GM12875 (cell line): ENCODE measurements around the gene PIGU.

Source experiments
- H3K4me3 ChIP-seq: one replicate; pipeline ENCODE4 v1.5.1; 2011; ENCODE audit warnings: low read depth, low read length, control low read depth
- TF ChIP-seq, protein P1 (sequence below): IDR thresholded peaks from 2 replicates; pipeline ENCODE4 v1.5.1; 2011; ENCODE audit warnings: low read depth, mild to moderate bottlenecking, control low read depth, inconsistent platforms, low read length, moderate library complexity, borderline replicate concordance; ENCODE audit not compliant: insufficient read depth

PIGU gene

DNA sequence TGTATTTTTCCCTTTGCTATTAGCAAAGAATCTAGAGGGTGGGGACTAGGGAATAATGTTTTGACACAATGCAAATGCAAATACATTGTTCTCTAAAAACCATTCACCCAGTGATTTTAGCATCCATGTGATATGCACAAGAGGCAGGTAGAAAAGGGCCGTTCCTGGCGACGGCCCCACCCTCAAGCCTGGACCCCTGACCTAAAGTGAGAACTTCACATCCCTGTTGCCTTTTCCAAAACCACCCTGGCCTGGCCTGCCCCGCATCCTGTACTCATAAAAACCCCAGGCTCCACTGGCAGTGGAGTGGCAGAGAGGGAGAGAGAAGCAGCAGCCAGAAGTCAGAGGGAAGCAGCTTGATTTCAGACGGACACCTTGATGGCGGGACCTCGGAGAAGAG lies 69.8 kb downstream of the PIGU start:
- no peak overlapping the region for H3K4me3 ChIP-seq
- TF ChIP-seq, protein P1, sequence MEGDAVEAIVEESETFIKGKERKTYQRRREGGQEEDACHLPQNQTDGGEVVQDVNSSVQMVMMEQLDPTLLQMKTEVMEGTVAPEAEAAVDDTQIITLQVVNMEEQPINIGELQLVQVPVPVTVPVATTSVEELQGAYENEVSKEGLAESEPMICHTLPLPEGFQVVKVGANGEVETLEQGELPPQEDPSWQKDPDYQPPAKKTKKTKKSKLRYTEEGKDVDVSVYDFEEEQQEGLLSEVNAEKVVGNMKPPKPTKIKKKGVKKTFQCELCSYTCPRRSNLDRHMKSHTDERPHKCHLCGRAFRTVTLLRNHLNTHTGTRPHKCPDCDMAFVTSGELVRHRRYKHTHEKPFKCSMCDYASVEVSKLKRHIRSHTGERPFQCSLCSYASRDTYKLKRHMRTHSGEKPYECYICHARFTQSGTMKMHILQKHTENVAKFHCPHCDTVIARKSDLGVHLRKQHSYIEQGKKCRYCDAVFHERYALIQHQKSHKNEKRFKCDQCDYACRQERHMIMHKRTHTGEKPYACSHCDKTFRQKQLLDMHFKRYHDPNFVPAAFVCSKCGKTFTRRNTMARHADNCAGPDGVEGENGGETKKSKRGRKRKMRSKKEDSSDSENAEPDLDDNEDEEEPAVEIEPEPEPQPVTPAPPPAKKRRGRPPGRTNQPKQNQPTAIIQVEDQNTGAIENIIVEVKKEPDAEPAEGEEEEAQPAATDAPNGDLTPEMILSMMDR: no peak

DNA sequence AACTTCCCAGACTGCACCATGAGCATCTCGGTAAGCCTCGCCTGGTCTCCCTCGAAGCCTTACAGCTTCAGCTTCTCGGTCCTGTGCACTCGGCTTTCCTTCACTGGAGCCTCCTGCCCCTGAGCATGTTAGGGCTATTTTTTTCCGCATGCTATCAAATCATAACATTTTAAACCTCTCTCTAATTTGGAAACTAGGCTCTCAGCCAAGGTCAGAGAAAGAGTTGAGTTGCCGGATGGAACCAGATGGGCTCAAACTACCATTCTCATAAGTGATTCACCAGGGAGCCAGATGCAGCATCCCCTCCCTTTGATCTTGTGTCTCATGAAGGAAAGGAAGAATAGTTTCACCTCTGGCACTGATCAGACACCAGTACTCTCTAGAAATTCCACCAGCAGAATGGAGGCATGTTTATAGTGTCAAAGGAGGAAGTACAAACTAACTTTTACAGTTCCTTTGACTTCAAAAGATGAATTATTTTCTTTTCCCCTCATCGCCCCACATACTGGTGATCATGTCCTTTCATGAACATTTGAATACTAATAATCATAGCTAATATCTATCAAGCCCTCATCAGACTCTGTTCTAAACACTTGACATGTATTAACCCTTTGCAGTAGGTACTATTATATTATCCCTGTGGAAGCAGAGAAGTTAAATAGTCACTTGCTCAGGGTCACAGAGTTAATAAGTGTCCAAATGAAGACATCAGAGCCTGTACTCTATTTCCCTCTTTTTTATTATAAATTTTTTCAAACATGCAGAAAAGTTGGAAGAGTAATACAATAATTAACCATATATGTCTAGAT lies 71.7 kb downstream of the PIGU start:
- no peak overlapping the region for H3K4me3 ChIP-seq
- TF ChIP-seq, protein P1: no peak

DNA sequence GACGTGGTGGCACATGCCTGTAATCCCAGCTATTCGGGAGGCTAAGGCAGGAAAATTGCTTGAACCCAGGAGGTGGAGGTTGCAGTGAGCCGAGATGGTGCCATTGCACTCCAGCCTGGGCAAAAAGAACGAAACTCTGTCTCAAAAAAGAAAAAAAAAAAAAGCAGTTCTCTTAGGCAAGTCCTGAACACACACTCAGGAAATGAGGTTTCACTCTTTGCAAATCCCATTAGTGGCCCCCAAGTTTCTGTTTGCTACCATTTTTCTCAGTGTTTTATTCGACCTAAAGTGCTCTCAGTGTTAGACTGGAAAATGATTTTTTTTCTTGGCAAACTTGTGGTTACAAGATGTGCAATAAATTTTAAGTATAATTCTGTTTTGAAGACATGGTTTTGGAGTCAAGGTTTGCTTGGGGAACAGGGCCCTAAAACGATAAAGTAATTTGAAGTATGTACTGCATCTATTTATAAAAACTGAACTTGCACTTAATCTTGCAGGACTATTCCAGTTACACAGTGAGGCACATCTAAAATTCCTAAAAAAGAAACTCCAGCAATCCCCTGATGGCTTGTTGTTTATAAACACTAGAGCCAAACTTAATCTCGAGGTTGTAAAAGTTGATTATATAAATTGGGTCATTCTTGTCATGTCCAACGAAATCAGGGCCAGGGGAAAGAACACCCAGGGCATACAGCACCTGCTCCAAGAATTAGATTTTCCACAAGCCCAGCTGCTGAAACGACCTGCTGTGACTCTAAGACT lies 75.8 kb downstream of the PIGU start:
- H3K4me3 ChIP-seq: no peak overlapping the region
- TF ChIP-seq, protein P1: no peak

DNA sequence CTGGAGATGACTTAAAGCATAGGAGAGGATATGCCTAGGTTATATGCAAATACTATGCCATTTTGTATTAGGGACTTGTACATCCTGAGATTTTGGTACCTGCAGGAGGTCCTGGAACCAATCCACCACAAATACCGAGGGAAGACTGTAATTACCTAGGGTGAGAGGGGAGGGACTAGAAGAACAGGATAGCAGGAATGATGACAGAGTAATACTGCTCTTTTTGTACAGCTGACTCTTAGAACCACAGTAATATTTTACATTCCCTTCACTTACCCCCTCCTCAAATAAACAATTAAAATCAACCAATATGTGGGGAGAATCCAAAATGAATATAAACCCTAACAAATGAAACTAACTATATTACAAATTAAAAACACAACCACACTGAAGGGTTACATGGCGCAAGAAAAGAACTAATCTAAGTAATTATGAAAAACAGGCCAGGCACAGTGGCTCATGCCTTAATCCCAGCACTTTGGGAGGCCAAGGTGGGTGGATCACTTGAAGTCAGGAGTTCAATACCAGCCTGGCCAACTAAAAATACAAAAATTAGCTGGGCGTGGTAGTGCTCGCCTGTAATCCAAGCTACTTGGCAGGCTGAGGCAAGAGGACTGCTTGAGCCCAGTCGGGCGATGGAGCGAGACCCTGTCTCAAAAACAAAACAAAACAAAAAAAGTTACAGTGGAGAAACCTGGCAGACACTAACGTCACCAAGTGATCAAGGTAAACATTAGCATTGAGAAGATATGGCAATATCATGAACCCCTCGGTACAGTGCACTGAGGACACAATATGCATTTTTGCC lies 81.3 kb downstream of the PIGU start:
- TF ChIP-seq, protein P1: no peak
- no peak overlapping the region for H3K4me3 ChIP-seq

DNA sequence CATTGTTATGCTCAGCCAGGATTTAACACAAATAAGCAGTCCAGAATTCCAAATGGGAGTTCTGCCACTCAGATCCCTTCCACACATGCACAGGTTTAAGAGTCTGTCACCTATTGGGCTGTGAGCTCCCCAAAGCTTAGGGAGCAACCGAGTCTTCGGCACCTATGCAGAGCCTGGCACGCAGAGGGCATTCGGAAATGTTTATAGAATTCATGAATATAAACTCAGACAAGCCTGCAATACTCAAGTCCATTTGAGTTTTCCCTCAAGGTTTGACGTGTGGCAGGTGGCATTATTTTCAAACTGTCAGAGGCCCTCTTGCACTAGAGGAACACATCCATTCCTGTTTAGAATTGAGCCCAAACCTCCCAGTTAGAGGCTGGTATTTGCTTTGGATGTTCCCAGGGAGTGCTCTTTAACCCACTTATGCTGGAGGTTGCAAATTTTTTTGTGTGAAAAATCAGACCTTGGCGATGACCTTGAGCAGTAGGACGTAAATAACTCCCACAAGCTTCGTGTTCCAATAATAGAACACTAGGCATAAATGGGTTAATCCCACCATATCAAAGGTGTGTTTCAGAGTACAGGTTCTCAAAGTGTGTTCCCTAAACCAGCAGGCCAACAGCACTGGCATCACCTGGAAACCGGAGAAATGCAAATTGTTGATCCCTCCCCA lies 90.3 kb downstream of the PIGU start:
- H3K4me3 ChIP-seq: no peak overlapping the region
- TF ChIP-seq, protein P1: no peak

DNA sequence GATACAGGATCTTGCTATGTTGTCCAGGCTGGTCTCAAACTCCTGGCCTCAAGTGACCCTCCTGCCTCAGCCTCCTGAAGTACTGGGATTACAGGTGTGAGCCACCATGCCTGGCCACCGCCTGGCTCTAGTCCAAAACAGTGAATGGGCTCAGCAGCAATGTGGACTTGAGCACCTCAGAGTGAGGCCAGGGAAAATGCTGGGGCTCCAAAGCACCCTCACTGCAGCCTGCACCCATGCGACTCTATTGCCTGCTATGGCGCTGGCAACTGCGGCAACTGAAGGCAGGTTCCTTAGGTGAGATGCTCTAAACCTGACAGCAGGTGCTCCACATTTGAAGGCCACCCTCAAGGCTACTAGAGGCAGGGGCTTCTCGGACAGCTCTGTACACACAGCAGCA lies 91.9 kb downstream of the PIGU start:
- H3K4me3 ChIP-seq: no peak overlapping the region
- TF ChIP-seq, protein P1: no peak
